Midbrain (tissue), 1 donor: ENCODE measurements around the gene BEAN1.
"Not testable (repeated sequence)": the region's sequence is repeated elsewhere in the genome, so short reads cannot be mapped to it uniquely, and the experiment has no call there.

Experiments
- DNase-seq: peaks from one replicate; lab custom pipeline; 2025; lab: John Stamatoyannopoulos, UW

Gene BEAN1

GRCh38 chr16:66486199-66486772 is 59.2 kb downstream of the BEAN1 start:
- no peak for DNase-seq

DNA sequence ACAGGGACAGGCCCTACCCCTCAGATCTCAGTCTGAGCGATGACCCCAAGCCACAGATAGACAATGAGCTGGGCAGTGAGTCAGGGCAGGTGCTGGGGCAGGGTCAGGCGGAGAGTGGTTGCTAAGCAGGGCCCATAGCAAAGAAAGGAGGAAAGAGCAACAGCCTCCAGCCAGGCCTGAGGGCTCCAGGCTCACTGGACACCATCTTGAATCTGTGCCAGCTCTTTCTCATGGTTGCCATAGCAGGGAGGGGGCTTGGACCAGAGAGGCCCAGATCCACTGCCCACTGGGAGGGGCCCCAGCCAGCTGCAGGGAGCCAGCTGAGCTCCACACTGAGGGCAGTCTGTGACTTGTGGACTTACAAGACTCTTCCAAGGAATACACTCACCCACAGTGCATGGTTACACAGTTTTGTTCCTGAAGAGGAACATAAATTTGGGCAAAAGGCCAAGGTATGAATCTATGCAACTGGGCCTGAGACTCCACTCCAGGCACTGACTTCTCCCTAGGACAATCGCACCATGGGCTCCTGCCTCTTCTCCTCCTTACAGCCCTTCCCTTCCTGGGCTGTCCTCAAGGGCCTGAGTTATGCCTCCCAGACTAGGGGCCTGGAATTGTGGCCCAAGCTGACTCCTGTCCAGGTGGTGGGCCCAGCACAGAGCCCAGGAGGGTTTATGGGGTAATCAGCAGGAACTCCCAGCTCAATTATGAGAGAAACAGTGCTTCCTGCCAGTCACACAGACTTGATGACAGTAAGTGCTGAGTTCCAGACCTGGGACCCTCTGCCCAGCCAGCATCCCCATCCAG is 59.9 kb downstream of the BEAN1 start:
- DNase-seq = peak; percentile 16

- DNase-seq = no peak
These were observed 60.6 kb downstream of the BEAN1 start for GRCh38 chr16:66487580-66488275.

DNA sequence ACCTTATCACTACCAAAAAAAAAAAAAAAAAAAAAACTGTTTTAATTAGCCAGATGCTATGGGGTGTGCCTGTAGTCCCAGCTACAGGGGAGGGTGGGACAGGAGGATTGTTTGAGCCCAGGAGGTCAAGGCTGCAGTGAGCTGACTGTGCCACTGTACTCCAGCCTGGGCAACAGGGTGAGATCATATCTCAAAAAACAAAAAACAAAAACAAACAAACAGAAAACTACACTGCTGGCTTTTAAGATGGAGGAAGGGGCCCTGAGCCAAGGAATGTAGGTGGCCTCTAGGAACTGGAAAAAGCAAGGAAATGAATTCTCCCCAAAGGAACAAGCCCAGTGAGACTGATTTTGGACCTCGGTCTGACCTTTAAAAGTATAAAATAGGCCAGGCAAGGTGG is 61.4 kb downstream of the BEAN1 start:
- no peak for DNase-seq

DNA sequence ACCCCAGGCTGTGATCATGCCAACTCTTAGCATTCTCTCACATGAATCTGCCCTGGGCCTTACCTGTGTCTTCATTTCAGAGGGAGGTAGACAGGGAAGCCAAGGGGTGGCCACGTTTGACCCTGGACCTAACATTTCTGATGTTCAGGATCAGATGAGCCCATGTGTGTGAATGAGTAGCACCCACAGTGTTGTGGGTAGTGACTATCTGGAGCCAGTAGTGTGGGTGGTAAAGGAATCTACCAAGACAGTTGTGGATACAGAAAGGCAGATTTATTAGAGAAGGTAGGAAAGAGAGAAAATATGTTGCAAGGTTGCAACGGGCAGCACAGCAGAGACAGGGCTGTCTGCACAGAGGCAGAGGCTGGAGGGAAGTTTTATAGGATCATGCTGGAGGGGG is 62.3 kb downstream of the BEAN1 start:
- no peak for DNase-seq

GRCh38 chr16:66489818-66490217 is 62.7 kb downstream of the BEAN1 start:
- DNase-seq = no peak

DNA sequence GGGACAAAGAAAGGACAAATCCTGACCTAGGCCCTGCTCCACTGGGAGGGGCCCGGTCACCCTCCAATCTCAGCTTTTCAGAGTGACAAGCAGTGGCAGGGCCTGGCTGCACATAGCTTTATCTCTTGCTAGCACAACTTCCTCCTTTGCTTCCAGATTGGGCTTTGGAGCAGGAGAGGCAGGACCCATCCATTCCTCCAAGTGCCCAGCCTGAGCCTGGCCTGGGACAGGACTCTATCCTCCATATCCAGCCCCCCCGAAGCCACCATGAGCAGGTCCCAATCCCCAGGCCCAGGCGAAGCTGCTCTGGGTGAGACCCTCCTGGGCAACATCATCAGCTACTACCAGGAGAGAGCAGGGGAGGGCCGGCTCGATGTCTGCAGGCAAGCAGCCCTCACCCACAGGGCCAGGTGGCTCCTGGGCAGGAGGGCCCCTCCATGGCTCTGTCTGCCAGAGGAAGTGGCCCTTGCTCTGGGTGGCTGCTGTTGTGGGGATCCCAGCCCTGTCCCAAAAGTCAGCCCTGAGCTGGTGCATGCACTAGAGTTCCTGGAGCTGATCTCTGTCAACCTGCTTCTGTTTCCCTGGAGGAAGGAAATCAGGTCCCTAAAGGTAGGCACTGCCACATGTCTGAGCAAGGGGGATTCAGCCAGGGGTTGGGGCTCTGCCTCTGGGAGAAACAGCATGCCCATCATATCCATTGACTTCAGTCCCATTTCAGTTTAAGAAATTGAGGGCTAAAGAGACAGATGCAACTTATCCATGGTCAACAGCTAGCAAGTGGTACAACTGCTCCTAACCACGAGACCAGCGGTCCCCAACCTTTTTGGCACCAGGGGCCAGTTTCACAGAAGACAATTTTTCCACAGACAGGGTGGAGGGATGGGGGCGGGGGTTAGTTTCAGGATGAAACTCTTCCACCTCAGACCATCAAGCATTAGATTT is 64.0 kb downstream of the BEAN1 start:
- no peak for DNase-seq

GRCh38 chr16:66491716-66492064 is 64.6 kb downstream of the BEAN1 start:
- no peak for DNase-seq

DNA sequence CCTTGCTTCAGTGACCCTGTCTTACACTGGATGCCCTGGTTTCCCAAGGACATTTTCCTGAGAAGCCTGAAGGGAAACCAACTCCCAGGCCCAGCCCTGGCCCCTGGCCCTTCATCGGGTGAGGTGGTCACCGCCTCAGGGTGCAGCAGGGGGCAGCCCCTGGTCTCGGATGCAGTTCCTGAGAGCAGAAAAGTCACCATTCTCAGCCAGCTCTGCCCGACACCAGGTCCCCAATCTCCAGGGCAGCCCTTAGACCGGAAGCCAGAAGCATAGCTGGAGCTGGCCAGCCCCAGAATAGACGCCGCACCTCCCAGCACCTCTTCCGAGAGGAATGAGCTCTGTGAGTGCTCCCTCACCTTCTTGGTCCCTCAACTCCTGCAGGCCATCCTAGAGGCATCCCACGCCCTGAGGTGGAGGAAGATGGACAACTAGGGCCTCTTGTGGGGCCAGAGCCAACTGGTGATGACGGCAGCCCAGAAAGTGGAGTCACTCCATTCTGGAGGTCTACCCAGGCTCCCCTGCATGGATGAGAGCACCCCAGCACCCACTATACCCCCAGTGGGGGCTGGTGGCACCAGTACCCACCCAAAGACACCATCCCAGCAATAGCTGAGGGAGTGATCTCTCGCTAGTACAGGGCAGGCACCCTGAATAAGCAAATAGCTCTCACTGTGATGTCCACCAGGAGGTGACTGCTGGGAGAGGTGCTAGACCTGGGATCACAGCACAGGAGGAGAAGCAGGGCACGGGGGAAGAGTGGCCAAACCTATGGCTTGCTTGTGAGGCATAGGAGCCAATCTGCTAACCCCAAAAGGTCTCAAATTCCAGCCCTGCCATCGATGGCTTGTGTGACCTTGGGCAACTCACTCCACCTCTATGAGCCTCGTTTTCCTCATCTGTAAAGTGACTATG is 66.7 kb downstream of the BEAN1 start:
- no peak for DNase-seq

DNA sequence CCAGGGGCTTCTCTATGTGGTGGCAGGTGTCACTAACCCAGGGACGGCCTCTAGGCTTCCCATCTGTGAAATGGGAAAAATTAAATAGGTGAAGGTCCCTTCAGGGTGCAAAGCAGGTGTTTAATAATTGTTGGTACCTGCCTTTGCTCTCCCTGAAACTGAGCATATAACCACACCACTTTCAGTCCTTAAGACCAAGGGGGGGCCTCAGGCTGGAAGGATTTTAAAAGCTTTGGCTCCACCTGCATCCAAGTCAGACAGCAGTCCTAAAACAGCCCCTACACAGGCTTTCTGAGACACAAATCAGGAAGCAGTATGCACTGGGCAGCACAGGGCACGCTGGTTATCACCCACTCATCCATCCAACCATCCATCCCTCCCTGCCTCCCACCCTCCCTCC is 67.8 kb downstream of the BEAN1 start:
- no peak for DNase-seq

DNA sequence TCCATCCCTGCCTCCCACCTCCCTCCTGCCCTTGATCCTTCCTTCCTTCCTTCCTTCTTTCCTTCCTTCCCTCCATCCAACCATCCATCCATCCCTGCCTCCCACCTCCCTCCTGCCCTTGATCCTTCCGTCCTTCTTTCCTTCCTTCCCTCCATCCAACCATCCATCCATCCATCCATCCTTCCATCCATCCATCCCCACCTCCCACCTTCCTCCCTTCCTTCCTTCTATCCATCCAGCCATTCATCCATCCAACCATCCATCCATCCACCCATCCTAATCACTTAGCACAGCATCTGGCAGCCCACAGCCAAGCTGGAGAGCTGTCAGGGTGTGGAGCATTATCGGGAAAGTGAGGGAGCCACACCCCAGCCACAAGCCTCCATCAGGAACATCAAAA is 68.3 kb downstream of the BEAN1 start:
- no peak for DNase-seq

- not testable (repeated sequence) for DNase-seq
These were observed 69.1 kb downstream of the BEAN1 start for GRCh38 chr16:66496226-66496625.

- not testable (repeated sequence) for DNase-seq
These were observed 70.8 kb downstream of the BEAN1 start for GRCh38 chr16:66497921-66498320.

- DNase-seq = not testable (repeated sequence)
These were observed 74.5 kb downstream of the BEAN1 start for GRCh38 chr16:66501563-66501962.

DNA sequence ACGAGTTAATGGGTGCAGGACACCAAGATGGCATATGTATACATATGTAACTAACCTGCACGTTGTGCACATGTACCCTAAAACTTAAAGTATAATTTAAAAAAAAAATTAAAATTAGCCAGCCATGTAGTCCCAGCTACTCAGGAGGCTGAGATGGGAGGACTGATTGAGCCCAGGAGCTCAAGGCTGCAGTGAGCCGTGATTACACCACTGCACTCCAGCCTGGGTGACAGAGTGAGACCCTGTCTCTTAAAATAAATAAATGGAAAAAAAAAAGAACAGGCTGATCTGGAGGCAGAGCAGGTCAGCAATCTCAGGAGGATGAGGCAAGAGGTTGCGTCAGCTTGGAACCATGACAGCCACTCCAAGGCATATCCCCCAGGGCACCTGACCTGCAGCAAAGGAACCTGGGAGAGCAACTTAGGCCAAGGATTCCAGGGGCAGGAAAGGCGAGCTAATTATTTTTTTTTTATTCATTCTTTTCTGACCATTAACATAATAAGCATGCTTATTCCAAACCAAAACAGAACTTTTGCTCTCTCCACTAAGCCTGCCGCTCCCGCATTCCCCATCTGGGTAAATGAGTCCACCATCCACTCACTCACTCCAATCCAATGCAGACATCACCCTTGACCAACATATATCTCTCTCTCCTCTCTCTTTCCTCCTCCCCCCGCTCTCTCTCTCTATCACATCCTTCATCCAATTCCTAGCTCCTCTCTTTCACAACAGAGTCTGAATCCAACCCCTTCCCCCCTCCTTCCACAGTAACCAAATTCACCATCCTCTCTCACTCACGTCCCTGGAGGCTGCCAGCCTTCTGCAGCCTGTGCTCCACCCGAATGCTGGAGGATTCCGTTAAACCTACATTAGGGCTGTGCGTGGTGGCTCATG is 75.2 kb downstream of the BEAN1 start:
- no peak for DNase-seq

DNA sequence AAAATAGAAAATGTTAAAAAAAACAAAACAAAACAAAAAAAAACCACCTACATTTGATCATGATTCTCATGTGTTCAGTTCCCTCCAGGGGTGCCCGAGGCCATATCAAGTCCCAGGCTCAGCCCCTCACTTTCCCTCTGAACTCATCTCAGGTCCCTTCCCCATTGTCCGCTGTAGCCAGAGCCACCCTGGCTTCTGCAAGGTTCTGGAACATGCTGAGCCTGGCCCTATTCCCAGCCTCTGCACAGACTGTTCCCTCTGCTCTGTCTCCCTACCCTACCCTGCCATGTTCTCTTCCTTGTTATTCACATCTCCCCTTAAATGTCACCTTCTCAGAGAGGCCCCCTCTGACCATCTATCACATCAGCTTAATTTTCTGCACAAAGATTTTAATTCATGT is 75.9 kb downstream of the BEAN1 start:
- peak; percentile 68 for DNase-seq

GRCh38 chr16:66503612-66504011 is 76.5 kb downstream of the BEAN1 start:
- no peak for DNase-seq

DNA sequence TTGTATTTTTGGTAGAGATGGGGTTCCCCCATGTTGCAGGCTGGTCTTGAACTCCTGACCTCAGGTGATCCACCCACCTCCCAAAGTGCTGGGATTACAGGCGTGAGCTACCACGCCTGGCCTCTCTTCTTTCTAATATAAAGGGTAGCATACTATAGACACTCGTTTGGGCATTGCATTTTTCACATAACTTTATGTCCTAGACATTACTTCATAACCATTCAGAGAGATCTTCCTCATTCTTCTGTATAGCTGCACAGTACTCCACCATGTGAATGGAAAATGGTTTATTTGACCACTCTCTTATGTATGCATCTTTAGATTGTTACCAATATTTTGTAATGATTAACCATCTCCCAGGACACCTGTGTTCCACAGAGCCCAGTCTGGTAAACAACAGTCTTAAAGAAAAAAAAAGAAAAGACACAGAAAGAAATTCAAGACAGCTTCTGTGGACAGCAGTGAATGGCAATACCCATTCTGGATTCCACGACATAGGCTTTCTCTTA is 80.7 kb downstream of the BEAN1 start:
- no peak for DNase-seq

DNA sequence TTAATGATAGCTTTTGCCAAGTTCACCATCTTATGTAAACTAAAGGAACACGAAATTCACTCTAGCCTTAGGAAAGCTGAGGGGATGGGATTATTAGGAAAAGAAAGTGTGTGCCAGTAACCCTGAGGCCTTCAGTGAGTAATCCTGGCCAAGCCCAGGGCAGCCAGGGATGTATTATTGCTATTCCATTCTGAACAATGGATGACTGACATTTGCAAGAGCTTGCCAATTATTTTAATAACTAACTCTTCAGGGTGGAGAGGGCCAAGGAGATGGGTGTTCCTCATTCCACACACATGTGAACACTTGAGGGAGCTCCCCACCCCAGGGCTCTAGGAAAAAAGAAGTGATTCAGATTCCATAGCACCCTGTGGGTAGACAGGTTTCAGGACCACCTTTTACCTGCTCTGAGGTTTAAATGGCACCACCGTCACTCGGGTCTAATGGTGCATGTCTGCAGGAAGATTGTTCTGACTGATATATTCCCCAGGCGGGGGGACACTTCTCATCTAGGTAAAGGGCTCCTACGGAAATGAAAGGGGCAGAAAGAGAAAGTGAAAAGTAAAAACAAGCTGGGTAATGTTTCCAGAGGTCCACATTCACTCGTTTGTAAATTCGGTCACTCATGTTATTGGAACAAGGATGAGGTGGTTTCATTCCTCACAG is 81.3 kb downstream of the BEAN1 start:
- no peak for DNase-seq
